MM.1S (cell line): ENCODE data around the gene HSPA4L.

Experiments used
- DNase-seq: peaks from one replicate; pipeline ENCODE4 v3.0.0-alpha.2; 2015
- H2AFZ ChIP-seq: fragments of 300-600 bp; sonication (generic); 2 replicates; pipeline ENCODE4 v1.6.0; 2016; ENCODE audit warnings: antibody characterized with exemption, low read length
- H3F3A ChIP-seq: fragments of 300-600 bp; sonication (generic); 2 replicates; pipeline ENCODE4 v1.6.1; 2016; ENCODE audit warnings: mild to moderate bottlenecking, antibody characterized with exemption, low read length, moderate library complexity, mixed read lengths; ENCODE audit not compliant: insufficient read depth
- H3K27ac ChIP-seq: fragments of 300-600 bp; sonication (generic); 2 replicates; pipeline ENCODE4 v1.5.1; 2016; ENCODE audit warnings: mild to moderate bottlenecking, low read length
- H3K27me3 ChIP-seq: fragments of 300-600 bp; sonication (generic); replicated peaks from 2 replicates; pipeline ENCODE4 v1.6.0; 2016; ENCODE audit warnings: low read length; ENCODE audit not compliant: insufficient read depth
- H3K36me3 ChIP-seq: fragments of 300-600 bp; sonication (generic); replicated peaks from 2 replicates; pipeline ENCODE4 v1.6.1; 2016; ENCODE audit warnings: mild to moderate bottlenecking, low read length, mixed read lengths; ENCODE audit not compliant: insufficient read depth
- H3K4me1 ChIP-seq: fragments of 300-600 bp; sonication (generic); 2 replicates; pipeline ENCODE4 v1.6.1; 2016; ENCODE audit warnings: low read length, mixed read lengths
- H3K4me2 ChIP-seq: fragments of 300-600 bp; sonication (generic); 2 replicates; pipeline ENCODE4 v1.6.0; 2016; ENCODE audit warnings: low read depth, low read length
- H3K4me3 ChIP-seq: fragments of 300-600 bp; sonication (generic); 2 replicates; pipeline ENCODE4 v1.5.1; 2016; ENCODE audit warnings: low read length, mixed read lengths
- H3K79me2 ChIP-seq: fragments of 300-600 bp; sonication (generic); 2 replicates; pipeline ENCODE4 v1.6.1; 2016; ENCODE audit warnings: mixed run types, low read length, mixed read lengths
- H3K9ac ChIP-seq: fragments of 300-600 bp; sonication (generic); 2 replicates; pipeline ENCODE4 v1.6.1; 2016; ENCODE audit warnings: low read length, mixed read lengths
- H3K9me2 ChIP-seq: fragments of 300-600 bp; sonication (generic); replicated peaks from 2 replicates; pipeline ENCODE4 v1.6.1; 2016; ENCODE audit warnings: mild to moderate bottlenecking, low read length, mixed read lengths; ENCODE audit not compliant: insufficient read depth
- H3K9me3 ChIP-seq: fragments of 300-600 bp; sonication (generic); replicated peaks from 2 replicates; pipeline ENCODE4 v1.6.1; 2016; ENCODE audit warnings: mild to moderate bottlenecking, low read length, mixed read lengths; ENCODE audit not compliant: insufficient read depth
- H4K20me1 ChIP-seq: fragments of 300-600 bp; sonication (generic); 2 replicates; pipeline ENCODE4 v1.6.1; 2016; ENCODE audit warnings: mild to moderate bottlenecking, low read length, moderate library complexity, mixed read lengths; ENCODE audit not compliant: insufficient read depth
- EZH2 ChIP-seq: fragments of 300-600 bp; sonication (generic); optimal IDR thresholded peaks from 2 replicates; pipeline ENCODE3; 2017; ENCODE audit warnings: low read depth, mild to moderate bottlenecking, antibody characterized with exemption, low read length, mixed read lengths
- EZH2phosphoT487 ChIP-seq: fragments of 300-600 bp; sonication (generic); IDR thresholded peaks from 2 replicates; pipeline ENCODE4 v1.6.1; 2018; ENCODE audit warnings: antibody characterized with exemption, low read length
- TF ChIP-seq, protein P1 (sequence below): fragments of 300-600 bp; sonication (generic); IDR thresholded peaks from 2 replicates; pipeline ENCODE4 v1.5.1; 2016; ENCODE audit warnings: antibody characterized with exemption, low read length, mixed read lengths

HSPA4L gene

GRCh38 chr4:127809173-127809800 is 27.2 kb downstream of the HSPA4L start:
- H3F3A ChIP-seq, result no peaks in the 10 kb centered on the region
- H3K27ac ChIP-seq, result no peak overlapping the region
- H3K9ac ChIP-seq, result no peak overlapping the region
- H4K20me1 ChIP-seq, result no peaks in the 10 kb centered on the region
- no peak for DNase-seq
- H3K9me3 ChIP-seq, result no peaks in the 10 kb centered on the region
- H2AFZ ChIP-seq, result no peak overlapping the region
- H3K4me1 ChIP-seq, result no peaks in the 10 kb centered on the region
- TF ChIP-seq EZH2, result no peak
- TF ChIP-seq, protein P1, sequence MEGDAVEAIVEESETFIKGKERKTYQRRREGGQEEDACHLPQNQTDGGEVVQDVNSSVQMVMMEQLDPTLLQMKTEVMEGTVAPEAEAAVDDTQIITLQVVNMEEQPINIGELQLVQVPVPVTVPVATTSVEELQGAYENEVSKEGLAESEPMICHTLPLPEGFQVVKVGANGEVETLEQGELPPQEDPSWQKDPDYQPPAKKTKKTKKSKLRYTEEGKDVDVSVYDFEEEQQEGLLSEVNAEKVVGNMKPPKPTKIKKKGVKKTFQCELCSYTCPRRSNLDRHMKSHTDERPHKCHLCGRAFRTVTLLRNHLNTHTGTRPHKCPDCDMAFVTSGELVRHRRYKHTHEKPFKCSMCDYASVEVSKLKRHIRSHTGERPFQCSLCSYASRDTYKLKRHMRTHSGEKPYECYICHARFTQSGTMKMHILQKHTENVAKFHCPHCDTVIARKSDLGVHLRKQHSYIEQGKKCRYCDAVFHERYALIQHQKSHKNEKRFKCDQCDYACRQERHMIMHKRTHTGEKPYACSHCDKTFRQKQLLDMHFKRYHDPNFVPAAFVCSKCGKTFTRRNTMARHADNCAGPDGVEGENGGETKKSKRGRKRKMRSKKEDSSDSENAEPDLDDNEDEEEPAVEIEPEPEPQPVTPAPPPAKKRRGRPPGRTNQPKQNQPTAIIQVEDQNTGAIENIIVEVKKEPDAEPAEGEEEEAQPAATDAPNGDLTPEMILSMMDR, result no peak
- TF ChIP-seq EZH2phosphoT487, result no peak
- H3K4me2 ChIP-seq, result no peak overlapping the region
- no peaks in the 10 kb centered on the region for H3K79me2 ChIP-seq
- peaks cover 7% of the 10 kb centered on the region for H3K36me3 ChIP-seq
- H3K27me3 ChIP-seq, result no peaks in the 10 kb centered on the region
- H3K4me3 ChIP-seq, result no peak overlapping the region
- no peaks in the 10 kb centered on the region for H3K9me2 ChIP-seq

DNA sequence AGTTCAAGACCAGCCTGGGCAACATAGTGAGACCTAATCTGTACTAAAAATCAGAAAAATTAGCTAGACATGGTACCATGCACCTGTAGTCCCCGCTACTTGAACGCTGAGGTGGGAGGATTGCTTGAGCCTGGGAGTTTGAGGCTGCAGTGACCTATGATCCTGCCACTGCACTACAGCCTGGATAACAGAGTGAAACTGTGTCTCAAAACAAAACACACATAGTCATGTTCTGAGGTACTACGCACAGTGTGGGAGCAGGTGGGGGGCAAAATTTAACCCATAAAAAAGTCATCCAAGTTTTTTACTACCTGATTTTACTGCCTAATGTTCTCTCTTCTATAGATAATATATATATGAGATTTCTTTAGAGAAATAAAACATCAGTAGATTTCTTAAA is 28.4 kb downstream of the HSPA4L start:
- no peak overlapping the region for H2AFZ ChIP-seq
- TF ChIP-seq EZH2 (no peak), EZH2phosphoT487 (no peak)
- peaks cover 7% of the 10 kb centered on the region for H3K36me3 ChIP-seq
- H3K9ac ChIP-seq, result no peak overlapping the region
- no peaks in the 10 kb centered on the region for H3K27me3 ChIP-seq
- no peak for DNase-seq
- no peak overlapping the region for H3K4me2 ChIP-seq
- H3F3A ChIP-seq, result no peaks in the 10 kb centered on the region
- no peak overlapping the region for H3K4me3 ChIP-seq
- H3K4me1 ChIP-seq, result no peaks in the 10 kb centered on the region
- H3K27ac ChIP-seq, result no peak overlapping the region
- H3K79me2 ChIP-seq, result no peaks in the 10 kb centered on the region
- H3K9me2 ChIP-seq, result no peaks in the 10 kb centered on the region
- no peaks in the 10 kb centered on the region for H4K20me1 ChIP-seq
- no peaks in the 10 kb centered on the region for H3K9me3 ChIP-seq

GRCh38 chr4:127822430-127822829 is 40.3 kb downstream of the HSPA4L start:
- H3K9ac ChIP-seq, result no peak overlapping the region
- H3K4me2 ChIP-seq, result no peak overlapping the region
- no peak overlapping the region for H3K4me3 ChIP-seq
- no peaks in the 10 kb centered on the region for H3K79me2 ChIP-seq
- H3K36me3 ChIP-seq, result peaks cover 11% of the 10 kb centered on the region
- H3F3A ChIP-seq, result no peaks in the 10 kb centered on the region
- no peaks in the 10 kb centered on the region for H3K9me3 ChIP-seq
- TF ChIP-seq, protein P1, result no peak
- TF ChIP-seq EZH2 (no peak), EZH2phosphoT487 (no peak)
- DNase-seq, result no peak
- H3K4me1 ChIP-seq, result no peaks in the 10 kb centered on the region
- no peaks in the 10 kb centered on the region for H4K20me1 ChIP-seq
- H3K27ac ChIP-seq, result no peak overlapping the region
- no peak overlapping the region for H2AFZ ChIP-seq
- no peaks in the 10 kb centered on the region for H3K9me2 ChIP-seq
- no peaks in the 10 kb centered on the region for H3K27me3 ChIP-seq

- H3K4me3 ChIP-seq, result no peak overlapping the region
- H3K9me2 ChIP-seq, result no peaks in the 10 kb centered on the region
- H2AFZ ChIP-seq, result no peak overlapping the region
- no peaks in the 10 kb centered on the region; the same call in 1 of the 2 replicates for H3K4me1 ChIP-seq
- no peaks in the 10 kb centered on the region for H4K20me1 ChIP-seq
- H3K27ac ChIP-seq, result no peak overlapping the region
- H3K27me3 ChIP-seq, result no peaks in the 10 kb centered on the region
- H3K9me3 ChIP-seq, result no peaks in the 10 kb centered on the region
- peaks cover 10% of the 10 kb centered on the region; the same call in 1 of the 2 replicates for H3K36me3 ChIP-seq
- DNase-seq, result no peak
- H3F3A ChIP-seq, result no peaks in the 10 kb centered on the region
- no peak overlapping the region for H3K9ac ChIP-seq
- H3K79me2 ChIP-seq, result no peaks in the 10 kb centered on the region
- no peak overlapping the region for H3K4me2 ChIP-seq
- no peak for TF ChIP-seq EZH2phosphoT487
- TF ChIP-seq, protein P1, result no peak
- no peak for TF ChIP-seq EZH2
Observed at GRCh38 chr4:127828121-127828520, 46.0 kb downstream of the HSPA4L start.
